ENCODE measurements around the gene TRAPPC2B. TPM values are rescaled to one million over a fixed set of nuclear protein-coding genes. Genes with fewer than 3 reads are reported as not detected.

TRAPPC2B gene
- total RNA-seq: 20.3 and 33.2 TPM in 2 replicates
- 19.9 TPM for polyA plus RNA-seq (2012)

GRCh38 chr19:57362997-57363687 lies at the start of gene TRAPPC2B, which contains the start of gene ZNF547:
Gene TRAPPC2B, plus strand, starts transcription at chr19:57363551. Its CDS starts 1,283 bp downstream, at chr19:57364834.
Gene ZNF547, plus strand, starts transcription at chr19:57363551. Its CDS starts 5,005 bp downstream, at chr19:57368556.
- DNase-seq (ENCODE audit: low read depth): peak; percentile 100

DNA sequence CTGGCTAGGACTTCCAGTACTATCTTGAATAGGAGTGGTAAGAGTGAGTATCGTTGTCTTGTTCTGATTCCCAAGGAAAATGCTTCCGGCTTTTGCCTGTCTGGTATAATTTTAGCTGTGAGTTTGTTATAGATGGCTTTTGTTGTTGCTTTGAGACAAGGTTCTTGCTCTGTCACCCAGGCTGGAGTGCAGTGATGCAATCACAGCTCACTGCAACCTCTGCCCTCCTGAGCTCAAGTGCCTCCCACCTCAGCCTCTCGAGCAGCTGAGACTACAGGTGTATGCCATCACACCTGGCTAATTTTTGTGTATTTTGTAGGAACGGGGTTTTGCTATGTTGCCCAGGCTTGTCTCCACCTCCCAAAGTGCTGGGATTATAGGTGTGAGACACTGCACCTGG lies 49.2 kb upstream of the TRAPPC2B start:
- no peak for DNase-seq (ENCODE audit: low read depth)

DNA sequence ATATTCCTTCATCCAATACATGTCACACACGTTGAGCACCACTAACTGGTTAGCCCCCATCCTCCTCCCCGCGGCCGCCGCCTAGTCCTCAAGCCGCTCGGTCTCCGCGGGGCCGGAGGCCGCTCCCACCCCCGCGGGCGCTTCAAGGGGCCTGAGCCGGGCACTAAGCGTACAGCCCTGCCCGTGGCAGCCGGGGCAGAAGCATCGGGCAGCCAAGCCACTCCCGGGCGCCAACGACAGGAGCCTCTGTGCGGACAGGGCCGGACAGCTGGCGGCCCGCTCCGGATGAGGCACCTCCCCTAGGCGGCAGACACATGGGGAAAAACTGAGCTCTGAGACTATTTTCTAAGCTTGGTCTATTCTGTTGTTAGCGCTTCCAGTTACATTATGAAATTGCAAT lies 45.8 kb upstream of the TRAPPC2B start:
- peak; percentile 27 for DNase-seq (ENCODE audit: low read depth)

DNA sequence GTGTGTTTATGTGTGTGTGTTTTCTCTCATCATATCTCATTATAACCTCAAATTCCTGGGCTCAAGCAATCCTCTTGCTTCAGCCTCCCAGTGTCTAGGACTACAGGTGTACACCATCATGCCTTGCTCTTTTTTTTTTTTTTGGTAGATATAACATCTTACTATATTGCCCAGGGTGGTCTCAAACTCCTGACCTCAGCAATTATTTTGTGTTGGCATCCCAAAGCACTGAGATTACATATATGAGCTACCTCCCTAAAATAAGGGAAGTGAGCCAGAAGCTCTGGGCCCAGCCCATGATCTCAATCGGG lies 43.5 kb upstream of the TRAPPC2B start:
- DNase-seq (ENCODE audit: low read depth): no peak

- peak; percentile 98 for DNase-seq (ENCODE audit: low read depth)
Measured at GRCh38 chr19:57320180-57321084, 42.9 kb upstream of the TRAPPC2B start, which contains the start of gene ZNF543. Gene ZNF543, plus strand, starts transcription at chr19:57320472. Its CDS starts 382 bp downstream, at chr19:57320854.

- no peak for DNase-seq (ENCODE audit: low read depth)
Measured at GRCh38 chr19:57321116-57321515, 42.2 kb upstream of the TRAPPC2B start.

- DNase-seq (ENCODE audit: low read depth): no peak
Measured at GRCh38 chr19:57321751-57322150, 41.6 kb upstream of the TRAPPC2B start.

GRCh38 chr19:57324992-57325391 lies 38.4 kb upstream of the TRAPPC2B start:
- no peak for DNase-seq (ENCODE audit: low read depth)

GRCh38 chr19:57327993-57328392 lies 35.4 kb upstream of the TRAPPC2B start:
- DNase-seq (ENCODE audit: low read depth): no peak

DNA sequence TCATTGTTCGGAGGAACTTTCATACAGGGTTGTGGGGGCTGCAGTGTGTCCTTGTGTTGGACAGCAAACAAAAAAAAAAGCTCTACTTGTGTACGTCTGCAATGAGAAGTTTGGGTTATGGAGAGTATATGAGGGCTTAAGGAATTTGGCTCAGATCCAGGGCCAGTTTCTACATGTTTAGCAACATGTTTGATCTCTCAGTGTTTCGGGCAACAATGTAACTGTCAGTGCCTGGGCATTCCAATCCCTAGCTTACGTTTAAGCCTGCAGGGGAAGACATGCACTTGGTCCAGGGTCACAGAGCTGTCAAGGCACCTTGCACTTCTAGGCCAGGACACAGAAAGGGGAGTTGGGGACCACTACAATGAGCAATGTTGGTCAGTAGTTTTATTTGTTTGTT lies 29.2 kb upstream of the TRAPPC2B start:
- no peak for DNase-seq (ENCODE audit: low read depth)

- DNase-seq (ENCODE audit: low read depth): peak; percentile 41
Measured at GRCh38 chr19:57338877-57339276, 24.5 kb upstream of the TRAPPC2B start.

- DNase-seq (ENCODE audit: low read depth): no peak
Measured at GRCh38 chr19:57342582-57342981, 20.8 kb upstream of the TRAPPC2B start.

DNA sequence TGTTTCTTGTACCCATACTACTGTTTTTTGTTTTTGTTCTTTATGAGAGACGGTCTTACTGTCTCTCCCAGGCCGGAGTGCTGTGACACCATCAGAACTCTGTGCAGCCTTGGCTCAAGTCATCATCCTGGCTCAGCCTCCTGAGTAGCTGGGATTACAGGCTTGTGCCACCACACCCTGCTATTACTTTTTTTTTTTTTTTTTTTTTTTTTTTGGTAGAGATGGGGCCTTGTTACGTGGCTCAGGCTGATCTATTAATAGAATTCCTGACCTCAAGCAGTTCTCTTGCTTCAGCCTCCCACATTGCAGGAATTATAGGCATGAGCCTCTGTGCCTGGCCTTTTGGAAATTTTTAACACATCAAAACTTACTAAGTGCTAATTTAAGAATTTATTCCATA lies 15.2 kb upstream of the TRAPPC2B start:
- DNase-seq (ENCODE audit: low read depth): peak; percentile 68

GRCh38 chr19:57350877-57351805 lies 12.2 kb upstream of the TRAPPC2B start, which contains the start of gene ZNF304:
Gene ZNF304, plus strand, starts transcription at chr19:57351271. Its CDS starts 394 bp downstream, at chr19:57351665.
- DNase-seq (ENCODE audit: low read depth): peak; percentile 98

DNA sequence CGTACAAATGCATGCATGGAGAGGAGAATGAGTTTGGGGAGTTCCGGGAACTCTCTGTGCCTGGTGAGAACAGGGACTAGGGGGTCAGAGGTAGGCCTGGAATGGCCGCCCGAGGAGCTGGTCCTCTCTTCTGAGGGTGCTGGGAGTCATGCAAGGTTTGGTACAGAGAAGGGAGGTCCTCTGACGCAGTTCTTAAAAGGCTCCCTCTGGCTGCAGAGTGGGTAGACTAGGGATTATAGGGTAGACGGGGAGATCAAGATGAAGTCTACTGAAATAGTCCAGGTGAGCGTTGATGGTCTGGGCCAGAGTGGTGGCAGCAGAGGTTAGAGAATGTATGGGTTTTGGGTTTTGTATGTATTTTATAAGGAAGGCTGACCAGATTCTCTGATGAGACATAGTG lies 11.5 kb upstream of the TRAPPC2B start:
- no peak for DNase-seq (ENCODE audit: low read depth)

DNA sequence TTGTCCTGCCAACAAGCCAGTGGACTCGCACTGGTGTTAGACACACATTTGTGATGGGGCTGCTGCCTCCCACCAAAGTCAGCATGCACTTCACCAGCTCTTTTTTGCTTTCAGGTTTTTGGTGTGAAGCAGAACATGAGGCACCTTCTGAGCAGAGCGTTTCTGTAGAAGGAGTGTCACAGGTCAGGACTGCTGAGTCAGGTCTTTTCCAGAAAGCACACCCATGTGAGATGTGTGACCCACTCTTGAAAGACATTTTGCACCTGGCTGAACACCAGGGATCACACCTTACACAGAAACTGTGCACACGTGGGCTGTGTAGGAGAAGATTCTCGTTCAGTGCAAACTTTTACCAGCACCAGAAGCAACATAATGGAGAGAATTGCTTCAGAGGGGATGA lies 7.4 kb upstream of the TRAPPC2B start:
- DNase-seq (ENCODE audit: low read depth): no peak

- no peak for DNase-seq (ENCODE audit: low read depth)
Measured at GRCh38 chr19:57357406-57357805, 5.9 kb upstream of the TRAPPC2B start.

- no peak for DNase-seq (ENCODE audit: low read depth)
Measured at GRCh38 chr19:57359300-57359699, 4.1 kb upstream of the TRAPPC2B start.

GRCh38 chr19:57362419-57362818 lies 932 bp upstream of the TRAPPC2B start:
- no peak for DNase-seq (ENCODE audit: low read depth)

GRCh38 chr19:57363688-57364181 lies 384 bp downstream of the TRAPPC2B start:
- peak; percentile 14 for DNase-seq (ENCODE audit: low read depth)

- peak; percentile 27 for DNase-seq (ENCODE audit: low read depth)
Measured at GRCh38 chr19:57366776-57367175, 3.4 kb downstream of the TRAPPC2B start.
